ENCODE results near the gene SSNA1. TPM values are rescaled to one million over a fixed set of nuclear protein-coding genes. Genes with fewer than 3 reads are reported as not detected.

Gene SSNA1, protein sequence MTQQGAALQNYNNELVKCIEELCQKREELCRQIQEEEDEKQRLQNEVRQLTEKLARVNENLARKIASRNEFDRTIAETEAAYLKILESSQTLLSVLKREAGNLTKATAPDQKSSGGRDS
- total RNA-seq (10 to 100 TPM; 39.2 to 43.4 TPM), polyA plus RNA-seq (100 to 1,000 TPM in 2 of 3 donors, 10 to 100 TPM in 1; 97.8 to 123 (median 119) TPM), total RNA-seq (11.3 to 65.5 (median 32.4) reads per million in 6 experiments)

DNA sequence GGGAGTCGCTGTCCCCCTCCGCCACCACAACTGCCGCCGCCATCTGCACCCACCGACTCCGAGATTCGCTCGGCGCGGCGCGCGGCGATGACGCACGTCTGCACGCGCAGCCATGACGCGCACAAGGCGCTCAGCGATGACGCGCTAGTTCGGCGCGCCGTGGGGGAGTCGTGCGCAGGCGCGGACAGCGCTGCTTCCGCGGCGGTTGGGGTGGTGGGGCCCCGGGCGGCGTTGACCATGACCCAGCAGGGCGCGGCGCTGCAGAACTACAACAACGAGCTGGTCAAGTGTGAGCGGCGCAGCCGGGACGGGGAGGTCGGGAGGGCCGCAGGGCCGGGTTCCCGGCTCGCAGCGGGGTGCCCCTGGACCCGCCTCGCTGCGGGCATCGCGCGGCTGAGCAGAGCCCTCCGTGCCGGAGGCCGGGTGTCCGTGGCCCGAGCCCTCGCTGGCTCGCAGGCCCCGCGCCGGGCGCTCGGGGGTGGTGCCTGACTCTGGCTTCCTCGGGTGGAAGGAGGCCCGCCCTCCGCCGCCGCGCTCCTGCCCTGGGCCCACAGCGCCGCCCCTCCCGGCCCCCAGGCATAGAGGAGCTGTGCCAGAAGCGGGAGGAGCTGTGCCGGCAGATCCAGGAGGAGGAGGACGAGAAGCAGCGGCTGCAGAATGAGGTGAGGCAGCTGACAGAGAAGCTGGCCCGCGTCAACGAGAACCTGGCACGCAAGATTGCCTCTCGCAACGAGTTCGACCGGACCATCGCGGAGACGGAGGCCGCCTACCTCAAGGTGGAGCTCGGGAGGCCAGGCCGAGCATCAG, at the start of gene SSNA1, which contains the start of gene ANAPC2:
Gene SSNA1, plus strand, starts transcription at position 187 of the 807 bp plus-strand sequence. Its CDS starts 51 bp downstream, at position 238.
Gene ANAPC2, minus strand, starts transcription at position 71 of the 807 bp plus-strand sequence. Its CDS starts 28 bp downstream, at position 43.
- ATAC-seq (peak; percentile 79), DNase-seq (peak; percentile 83 to 95 (median 94))
- Mint-ChIP-seq H3K4me1 (peaks cover 8 to 50% (median 41%) of the 10 kb centered on the region in 4 donors), H3K4me3 (peak within 1 kb of the TSS; percentile 87 to 96 (median 92)), H3K9me3 (no peaks in the 10 kb centered on the region), H3K27me3 (no peaks in the 10 kb centered on the region), H3K27ac (peak within 1 kb of the TSS; percentile 83 to 98 (median 94)), H3K36me3 (peaks cover 0 to 16% (median 4%) of the 10 kb centered on the region in 3 donors)
- POLR2A ChIA-PET, result interaction anchor here (0.8 to 8.1 kb wide), 22 partner anchors 13 to 286 kb away, joined by 3 to 135 read pairs (median 4); partner anchors contain the start of genes CYSRT1, LRRC26, MAN1B1 and NDOR1

DNA sequence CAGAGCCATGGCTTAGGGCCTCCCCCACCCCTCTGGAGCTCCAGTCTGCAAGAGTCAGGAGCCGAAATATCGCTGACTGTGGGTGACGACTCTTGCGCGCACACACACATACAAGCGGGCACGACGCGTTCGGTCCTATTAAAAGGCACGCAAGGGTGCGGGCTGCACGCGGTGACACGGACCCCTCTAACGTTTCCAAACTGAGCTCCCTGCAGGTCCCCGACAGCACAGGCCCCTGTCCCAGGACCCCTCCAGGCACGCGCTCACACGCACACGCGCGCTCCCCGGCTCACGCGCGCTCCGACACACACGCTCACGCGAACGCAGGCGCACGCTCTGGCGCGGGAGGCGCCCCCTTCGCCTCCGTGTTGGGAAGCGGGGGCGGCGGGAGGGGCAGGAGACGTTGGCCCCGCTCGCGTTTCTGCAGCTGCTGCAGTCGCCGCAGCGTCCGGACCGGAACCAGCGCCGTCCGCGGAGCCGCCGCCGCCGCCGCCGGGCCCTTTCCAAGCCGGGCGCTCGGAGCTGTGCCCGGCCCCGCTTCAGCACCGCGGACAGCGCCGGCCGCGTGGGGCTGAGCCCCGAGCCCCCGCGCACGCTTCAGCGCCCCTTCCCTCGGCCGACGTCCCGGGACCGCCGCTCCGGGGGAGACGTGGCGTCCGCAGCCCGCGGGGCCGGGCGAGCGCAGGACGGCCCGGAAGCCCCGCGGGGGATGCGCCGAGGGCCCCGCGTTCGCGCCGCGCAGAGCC, 49.6 kb upstream of the SSNA1 start, which contains the start of gene GRIN1:
Gene GRIN1, plus strand, starts transcription at position 433 of the 746 bp plus-strand sequence. CDS start 333 bp downstream, outside the sequence.
- Mint-ChIP-seq H3K27me3 (peaks cover 21 to 85% (median 43%) of the 10 kb centered on the region in 5 donors), H3K4me1 (peaks cover 0 to 4% (median 2%) of the 10 kb centered on the region in 4 donors), H3K27ac (peak within 1 kb of the TSS in 1 of 10 donors; percentile 34), H3K4me3 (peak within 1 kb of the TSS in 1 of 10 donors; percentile 15), H3K36me3 (peaks cover 0 to 2% (median 2%) of the 10 kb centered on the region in 3 donors), H3K9me3 (no peaks in the 10 kb centered on the region)
- POLR2A ChIA-PET, result interaction anchor here (1.0 to 1.3 kb wide), 2 partner anchors 9 to 62 kb away, joined by 3 to 9 read pairs; partner anchors contain the start of gene TPRN
- peak; percentile 78 to 94 for ATAC-seq
- peak in 6 of 10 donors; percentile 37 to 71 (median 54) for DNase-seq

DNA sequence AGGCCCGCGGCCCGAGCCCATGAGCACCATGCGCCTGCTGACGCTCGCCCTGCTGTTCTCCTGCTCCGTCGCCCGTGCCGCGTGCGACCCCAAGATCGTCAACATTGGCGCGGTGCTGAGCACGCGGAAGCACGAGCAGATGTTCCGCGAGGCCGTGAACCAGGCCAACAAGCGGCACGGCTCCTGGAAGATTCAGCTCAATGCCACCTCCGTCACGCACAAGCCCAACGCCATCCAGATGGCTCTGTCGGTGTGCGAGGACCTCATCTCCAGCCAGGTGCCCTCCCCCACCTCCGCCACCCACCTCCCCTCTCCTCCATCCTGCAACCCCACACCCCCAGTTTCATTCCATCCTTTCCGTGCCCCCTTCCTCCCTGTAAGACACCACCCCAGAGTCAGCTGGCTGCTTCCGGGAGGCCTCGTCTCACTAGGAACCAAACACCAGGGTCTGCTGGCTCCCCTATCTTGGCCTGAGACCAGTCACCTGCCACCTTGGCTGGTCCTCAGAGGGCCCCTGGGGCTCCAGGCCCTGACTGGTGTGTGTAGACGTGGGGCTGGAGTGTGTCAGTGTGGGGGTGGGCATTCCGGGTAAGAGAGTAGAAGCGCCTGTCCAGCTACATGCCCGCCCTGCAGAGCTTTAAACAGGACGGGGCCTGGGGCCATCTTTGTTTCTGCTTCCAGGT, 48.9 kb upstream of the SSNA1 start:
- POLR2A ChIA-PET, result interaction anchor here (1.0 to 1.3 kb wide), 3 partner anchors 9 to 61 kb away, joined by 3 to 4 read pairs (median 3); partner anchors contain the start of gene TPRN
- ATAC-seq, result peak in 1 of 2 donors; percentile 48
- peaks cover 21 to 84% (median 46%) of the 10 kb centered on the region in 5 donors for H3K27me3 Mint-ChIP-seq

DNA sequence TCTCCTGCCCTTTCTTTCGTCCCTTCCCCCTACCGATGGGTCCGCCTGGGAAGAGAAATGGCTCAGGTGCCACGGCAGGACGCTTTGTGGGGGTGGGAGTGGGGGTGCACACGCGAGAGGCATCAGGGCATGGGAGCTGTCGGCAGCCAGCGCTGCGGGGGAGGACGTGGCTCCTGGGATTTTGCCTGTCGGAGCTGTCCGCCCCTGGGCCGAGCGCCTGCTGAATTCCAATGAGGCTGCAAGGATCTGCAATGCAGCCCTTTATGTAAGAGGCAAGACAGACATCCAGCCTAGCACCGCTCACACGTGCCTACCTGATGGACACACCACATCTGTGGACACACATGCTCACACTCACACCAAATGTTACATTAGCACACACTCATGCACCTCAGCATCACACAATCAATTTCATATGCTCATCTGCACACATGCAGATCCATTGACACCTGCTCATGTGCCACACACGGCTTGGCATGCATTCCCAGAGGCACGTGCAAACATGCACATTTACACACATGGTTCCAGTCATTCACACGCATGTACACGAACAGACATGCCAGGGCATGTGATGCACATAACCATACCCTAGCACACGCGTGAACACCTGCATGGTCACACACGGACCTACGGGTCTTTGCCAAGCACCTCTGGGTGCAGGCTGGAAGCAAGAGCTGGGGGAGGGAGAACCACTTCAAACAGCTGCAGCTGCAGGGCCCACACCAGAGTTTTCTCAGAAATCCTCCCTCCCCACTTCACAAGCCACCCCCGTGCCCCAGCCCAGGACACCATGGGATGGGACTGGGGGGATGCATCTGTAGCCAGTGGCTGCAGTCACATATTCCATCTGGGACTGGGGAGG, 48.1 kb upstream of the SSNA1 start:
- no peaks in the 10 kb centered on the region for H3K9me3 Mint-ChIP-seq
- peaks cover 0 to 4% (median 2%) of the 10 kb centered on the region in 4 donors for H3K4me1 Mint-ChIP-seq
- DNase-seq, result no peak
- H3K4me3 Mint-ChIP-seq, result peak overlapping the region in 3 of 10 donors; percentile 2 to 41 (median 28)
- no peak for ATAC-seq
- peaks cover 0 to 2% (median 2%) of the 10 kb centered on the region in 3 donors for H3K36me3 Mint-ChIP-seq
- H3K27ac Mint-ChIP-seq, result peak overlapping the region in 1 of 10 donors; percentile 53
- POLR2A ChIA-PET, result interaction anchor here (1.0 to 1.3 kb wide), 3 partner anchors 9 to 60 kb away, joined by 3 to 4 read pairs (median 3); partner anchors contain the start of gene TPRN
- peaks cover 19 to 81% (median 46%) of the 10 kb centered on the region in 5 donors for H3K27me3 Mint-ChIP-seq

More for the DNA sequence above, 48.9 kb upstream of the SSNA1 start:
- DNase-seq, result peak in 1 of 10 donors; percentile 17
- H3K4me3 Mint-ChIP-seq, result no peak overlapping the region
- H3K36me3 Mint-ChIP-seq, result peaks cover 0 to 2% (median 2%) of the 10 kb centered on the region in 3 donors
- peaks cover 0 to 4% (median 2%) of the 10 kb centered on the region in 4 donors for H3K4me1 Mint-ChIP-seq
- no peaks in the 10 kb centered on the region for H3K9me3 Mint-ChIP-seq
- H3K27ac Mint-ChIP-seq, result peak overlapping the region in 1 of 10 donors; percentile 34

DNA sequence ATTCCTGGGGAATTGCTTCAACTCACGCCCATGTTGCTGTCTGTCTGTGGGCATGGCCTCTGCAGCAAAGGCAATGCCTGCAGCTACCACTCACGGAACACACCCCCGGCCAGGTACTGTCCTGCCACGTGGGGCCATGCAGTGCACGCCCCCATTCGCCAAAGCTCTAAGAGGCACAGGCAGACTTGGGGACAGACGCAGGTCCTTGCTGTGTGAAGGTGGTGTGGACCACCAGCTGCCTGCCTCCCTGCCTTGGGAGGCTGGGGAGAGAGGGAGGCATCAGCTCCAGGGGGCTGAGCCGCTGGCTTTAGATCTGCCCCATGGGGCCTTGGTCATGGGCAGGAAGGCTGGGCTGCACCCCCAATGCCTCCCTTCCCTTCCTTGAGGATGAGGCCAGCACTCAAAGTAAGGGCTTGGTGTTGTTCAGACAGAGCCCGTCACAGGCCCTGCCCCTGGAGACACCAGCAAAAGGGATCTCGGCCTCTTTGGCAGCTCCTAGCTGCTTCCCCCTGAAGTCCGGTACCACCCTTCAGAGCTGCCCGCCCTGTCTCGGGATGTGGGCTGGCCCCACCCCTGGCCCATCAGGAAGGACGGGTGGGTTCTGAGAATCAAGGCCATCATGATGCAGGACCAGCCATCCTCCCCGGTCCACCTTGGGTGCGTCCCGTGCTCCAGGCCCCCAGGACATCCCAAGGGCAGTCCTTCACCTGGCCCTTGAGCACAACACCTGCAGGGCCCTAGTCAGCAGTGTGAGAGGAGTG, 47.2 kb upstream of the SSNA1 start:
- ATAC-seq, result no peak
- POLR2A ChIA-PET, result no interaction called here
- Mint-ChIP-seq H3K4me3 (no peak overlapping the region), H3K36me3 (peaks cover 0 to 2% (median 0%) of the 10 kb centered on the region in 3 donors), H3K4me1 (peaks cover 0 to 4% (median 2%) of the 10 kb centered on the region in 4 donors), H3K27me3 (peaks cover 14 to 74% (median 40%) of the 10 kb centered on the region in 5 donors), H3K27ac (no peak overlapping the region), H3K9me3 (no peaks in the 10 kb centered on the region)
- no peak for DNase-seq

DNA sequence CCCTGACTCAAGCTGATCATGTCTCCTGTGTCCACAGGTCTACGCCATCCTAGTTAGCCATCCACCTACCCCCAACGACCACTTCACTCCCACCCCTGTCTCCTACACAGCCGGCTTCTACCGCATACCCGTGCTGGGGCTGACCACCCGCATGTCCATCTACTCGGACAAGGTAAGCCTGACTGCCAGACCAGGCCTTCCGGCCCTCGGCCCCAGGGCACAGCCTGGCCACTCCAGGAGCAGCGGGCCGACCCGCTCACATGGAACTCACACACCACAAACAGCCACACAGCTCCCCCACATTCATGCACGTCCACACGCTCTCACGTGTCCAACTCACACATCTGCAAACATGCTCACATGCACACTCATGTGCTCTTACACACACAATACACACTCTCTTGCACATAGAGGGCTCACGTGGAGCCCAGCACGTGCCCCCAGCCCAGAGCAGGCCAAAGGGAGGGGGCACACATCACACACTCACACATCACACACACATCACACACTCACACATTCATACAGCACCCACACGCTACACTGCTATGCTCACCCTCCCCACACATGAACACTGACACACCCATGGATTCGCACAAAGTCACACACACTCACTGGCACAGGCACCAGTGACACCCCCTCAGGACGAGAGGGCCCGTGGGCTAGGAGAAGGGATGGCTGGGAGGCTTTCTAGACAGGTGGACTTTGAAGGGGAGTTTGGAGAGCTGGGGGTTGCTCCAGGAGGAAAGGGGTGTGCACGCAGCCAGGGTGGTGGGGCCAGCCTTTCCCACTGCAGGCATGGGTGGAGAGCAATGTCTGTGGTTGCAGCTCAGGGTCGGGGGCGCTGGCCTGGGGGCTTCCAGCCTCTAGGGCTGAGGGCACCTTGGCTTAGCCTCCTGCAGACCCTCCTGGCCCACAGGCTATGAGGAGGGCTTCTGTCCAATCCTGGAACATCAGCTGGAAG, 46.2 kb upstream of the SSNA1 start:
- Mint-ChIP-seq H3K36me3 (peaks cover 0 to 2% (median 0%) of the 10 kb centered on the region in 3 donors), H3K27ac (peak overlapping the region in 1 of 10 donors; percentile 12), H3K4me3 (peak overlapping the region in 2 of 10 donors; percentile 2 to 59), H3K27me3 (peaks cover 17 to 74% (median 40%) of the 10 kb centered on the region in 5 donors), H3K4me1 (peaks cover 0 to 4% (median 2%) of the 10 kb centered on the region in 4 donors), H3K9me3 (peaks cover 0 to 2% (median 0%) of the 10 kb centered on the region in 9 donors)
- POLR2A ChIA-PET, result no interaction called here
- no peak for DNase-seq
- no peak for ATAC-seq

DNA sequence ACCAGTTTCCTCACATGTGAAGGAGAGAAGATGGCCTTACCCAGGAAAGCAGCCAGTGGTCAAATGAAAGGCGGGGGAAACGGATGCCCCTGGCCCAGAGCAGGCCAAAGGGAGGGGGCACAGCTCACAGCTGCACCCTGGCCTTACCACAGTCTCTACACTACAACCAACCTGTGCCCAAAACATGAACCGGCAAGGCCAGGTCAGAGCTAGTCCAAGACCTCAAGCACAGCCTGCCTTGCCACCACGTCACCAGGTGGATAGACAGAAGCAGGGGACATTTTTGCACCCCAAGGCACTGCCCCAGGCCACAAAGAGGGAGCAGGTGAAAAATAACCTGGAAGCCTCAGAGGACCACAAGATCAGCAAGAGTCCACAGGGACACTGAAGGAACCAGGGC, 45.0 kb upstream of the SSNA1 start:
- Mint-ChIP-seq H3K4me1 (peaks cover 0 to 4% (median 0%) of the 10 kb centered on the region in 4 donors), H3K27ac (no peak overlapping the region), H3K27me3 (peaks cover 15 to 66% (median 33%) of the 10 kb centered on the region in 5 donors), H3K4me3 (no peak overlapping the region), H3K36me3 (peaks cover 0 to 2% (median 0%) of the 10 kb centered on the region in 3 donors), H3K9me3 (peaks cover 0 to 2% (median 0%) of the 10 kb centered on the region in 9 donors)
- ATAC-seq (no peak), DNase-seq (no peak)
- POLR2A ChIA-PET, result no interaction called here

DNA sequence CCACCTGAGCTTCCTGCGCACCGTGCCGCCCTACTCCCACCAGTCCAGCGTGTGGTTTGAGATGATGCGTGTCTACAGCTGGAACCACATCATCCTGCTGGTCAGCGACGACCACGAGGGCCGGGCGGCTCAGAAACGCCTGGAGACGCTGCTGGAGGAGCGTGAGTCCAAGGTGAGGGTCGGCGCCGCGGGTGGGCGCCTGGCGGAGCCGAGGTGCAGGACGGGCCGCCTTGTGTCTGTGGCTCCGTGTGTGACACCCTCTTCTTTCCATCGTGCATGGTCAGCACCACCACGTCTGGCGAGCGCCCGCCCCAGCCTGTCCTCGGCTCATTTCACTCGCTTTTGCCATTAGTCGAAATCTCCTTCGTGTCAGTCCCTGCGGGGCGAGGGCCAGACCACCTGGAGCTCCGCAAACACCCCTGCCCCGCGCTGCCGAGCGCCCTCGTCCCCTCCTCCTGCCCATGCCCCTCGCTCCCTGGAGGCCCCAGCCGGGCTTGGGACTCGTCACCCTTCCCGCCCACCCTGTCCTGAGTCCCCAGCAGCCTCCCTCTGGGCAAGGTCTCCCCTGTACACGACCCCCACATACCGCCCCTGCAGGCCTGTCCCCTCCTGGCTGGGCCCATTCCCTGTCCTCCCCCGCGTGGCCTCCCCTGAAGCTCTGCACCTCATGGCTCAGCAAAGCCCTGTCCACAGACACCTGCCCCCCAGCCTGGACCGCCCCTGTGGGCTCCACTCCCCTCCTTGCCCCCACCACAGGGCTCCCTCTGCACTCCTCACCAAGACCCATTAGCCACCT, 42.5 kb upstream of the SSNA1 start:
- POLR2A ChIA-PET, result no interaction called here
- H3K4me3 Mint-ChIP-seq, result no peak overlapping the region
- H3K27ac Mint-ChIP-seq, result no peak overlapping the region
- H3K4me1 Mint-ChIP-seq, result peaks cover 0 to 5% (median 2%) of the 10 kb centered on the region in 4 donors
- DNase-seq (no peak), ATAC-seq (no peak)
- peaks cover 10 to 48% (median 23%) of the 10 kb centered on the region in 5 donors for H3K27me3 Mint-ChIP-seq
- H3K36me3 Mint-ChIP-seq, result no peaks in the 10 kb centered on the region
- peaks cover 0 to 2% (median 0%) of the 10 kb centered on the region in 9 donors for H3K9me3 Mint-ChIP-seq

DNA sequence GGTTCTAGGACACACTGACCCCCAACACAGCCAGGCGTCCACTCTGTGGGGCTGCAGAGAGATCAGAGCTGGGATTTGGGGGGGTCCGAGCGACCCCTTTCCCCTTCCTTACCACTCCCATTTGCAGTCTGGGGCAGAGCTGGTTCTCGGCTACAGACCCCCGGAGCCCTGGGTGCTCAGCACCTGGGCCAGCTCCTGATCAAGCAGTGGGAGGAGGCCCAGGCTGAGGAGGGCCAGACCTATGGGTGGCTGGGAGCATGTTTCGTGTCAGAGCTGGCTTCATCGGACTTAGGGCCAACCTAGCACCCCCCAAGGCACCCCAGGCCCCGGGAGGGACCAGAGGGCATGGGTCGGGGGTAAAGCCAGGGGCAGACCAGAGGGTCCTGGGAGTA, 42.0 kb upstream of the SSNA1 start:
- no peaks in the 10 kb centered on the region for H3K36me3 Mint-ChIP-seq
- peaks cover 0 to 2% (median 0%) of the 10 kb centered on the region in 9 donors for H3K9me3 Mint-ChIP-seq
- DNase-seq, result no peak
- no peak overlapping the region for H3K4me3 Mint-ChIP-seq
- ATAC-seq, result no peak
- H3K27ac Mint-ChIP-seq, result no peak overlapping the region
- H3K27me3 Mint-ChIP-seq, result peaks cover 10 to 44% (median 23%) of the 10 kb centered on the region in 5 donors
- H3K4me1 Mint-ChIP-seq, result peaks cover 0 to 5% (median 4%) of the 10 kb centered on the region in 4 donors
- POLR2A ChIA-PET, result no interaction called here
